T-helper 1 cell treated with Interleukin-12 subunit alpha and Interleukin-12 subunit beta and Interleukin-4 antibody, amounts not matched to agents 30 ng/mL and 1 ng/mL, for 36 hours (primary cell): ENCODE data around the gene NHSL2. TPM values are rescaled to one million over a fixed set of nuclear protein-coding genes. Genes with fewer than 3 reads are reported as not detected.

Experiments
- intact Hi-C: fragments of 100-400 bp; cut with micrococcal nuclease; formaldehyde crosslinking; loops from one replicate; pipeline ENCODE4 v1.15.1; 2024
- total RNA-seq: library from RNA; stranded (reverse); gene quantifications from 2 replicates; pipeline ENCODE4 v1.2.3, GENCODE V29; 2022

NHSL2 gene
- total RNA-seq, 1 donor from 2014 or later, result 1.0 TPM

GRCh38 chrX:72125331-72126047, 214.8 kb downstream of the NHSL2 start:
- intact Hi-C loops, result loop anchor here (1.0 kb wide), 6 partner anchors 20 to 126 kb away; partner anchors contain the start of gene ERCC6L

- intact Hi-C loops, result loop anchor here (1.0 kb wide), 6 partner anchors 21 to 127 kb away; partner anchors contain the start of gene ERCC6L
Measured at GRCh38 chrX:72126048-72126415, 215.4 kb downstream of the NHSL2 start.

- intact Hi-C loops, result loop anchor here (1.0 kb wide), 6 partner anchors 21 to 127 kb away; partner anchors contain the start of gene ERCC6L
Measured at GRCh38 chrX:72126539-72127140, 216.0 kb downstream of the NHSL2 start.

GRCh38 chrX:72127332-72127731, 216.7 kb downstream of the NHSL2 start:
- intact Hi-C loops, result no loop called here

GRCh38 chrX:72128183-72128834, 217.7 kb downstream of the NHSL2 start:
- intact Hi-C loops, result no loop called here

- intact Hi-C loops, result no loop called here
Measured at GRCh38 chrX:72128881-72129280, 218.2 kb downstream of the NHSL2 start.

GRCh38 chrX:72129661-72130060, 219.0 kb downstream of the NHSL2 start:
- intact Hi-C loops, result no loop called here

- intact Hi-C loops, result no loop called here
Measured at GRCh38 chrX:72130156-72130761, 219.6 kb downstream of the NHSL2 start.

GRCh38 chrX:72130762-72131250, 220.2 kb downstream of the NHSL2 start:
- intact Hi-C loops, result no loop called here

- intact Hi-C loops, result no loop called here
Measured at GRCh38 chrX:72131317-72132294, 221.0 kb downstream of the NHSL2 start, which contains the start of gene RTL5. Gene RTL5, minus strand, starts transcription at chrX:72131915.

- intact Hi-C loops, result no loop called here
Measured at GRCh38 chrX:72132456-72132855, 221.8 kb downstream of the NHSL2 start.

GRCh38 chrX:72133851-72134546, 223.4 kb downstream of the NHSL2 start:
- intact Hi-C loops, result no loop called here

GRCh38 chrX:72137846-72138495, 227.3 kb downstream of the NHSL2 start:
- intact Hi-C loops, result no loop called here

GRCh38 chrX:72139538-72139937, 228.9 kb downstream of the NHSL2 start:
- intact Hi-C loops, result no loop called here

GRCh38 chrX:72141372-72142004, 230.8 kb downstream of the NHSL2 start:
- intact Hi-C loops, result loop anchor here (1.0 to 5.0 kb wide), 3 partner anchors 28 to 41 kb away; partner anchors contain the start of gene PIN4

GRCh38 chrX:72142094-72142793, 231.6 kb downstream of the NHSL2 start:
- intact Hi-C loops, result loop anchor here (5.0 kb wide), 1 partner anchor 40 kb away; the partner anchor contains the start of gene PIN4

- intact Hi-C loops, result loop anchor here (5.0 kb wide), 1 partner anchor 39 kb away; the partner anchor contains the start of gene PIN4
Measured at GRCh38 chrX:72142794-72143608, 232.4 kb downstream of the NHSL2 start.
